GM12891 (cell line): ENCODE results near the gene KIAA0825.

ENCODE experiments used
- PAX5 ChIP-seq: IDR thresholded peaks from 2 replicates; pipeline ENCODE4 v1.6.1; 2011; ENCODE audit warnings: low read length, moderate library complexity, mild to moderate bottlenecking; ENCODE audit not compliant: insufficient read depth, severe bottlenecking
- POLR2A ChIP-seq: IDR thresholded peaks from 2 replicates; pipeline ENCODE4 v1.6.1; 2011; ENCODE audit warnings: low read depth, low read length, control low read depth
- POLR2AphosphoS5 ChIP-seq: IDR thresholded peaks from 2 replicates; pipeline ENCODE4 v1.6.1; 2011; ENCODE audit warnings: low read depth, low read length, control low read depth
- POU2F2 ChIP-seq: IDR thresholded peaks from 2 replicates; pipeline ENCODE4 v1.6.1; 2011; ENCODE audit warnings: low read depth, mild to moderate bottlenecking, control low read depth, low read length, moderate library complexity
- SPI1 ChIP-seq: IDR thresholded peaks from 2 replicates; pipeline ENCODE4 v1.6.1; 2011; ENCODE audit warnings: low read depth, low read length, control low read depth
- TAF1 ChIP-seq: IDR thresholded peaks from 2 replicates; pipeline ENCODE4 v1.6.1; 2011; ENCODE audit warnings: low read depth, low read length, control low read depth

- no peak for TF ChIP-seq POLR2A
- TF ChIP-seq POLR2AphosphoS5, result no peak
- TF ChIP-seq TAF1, result no peak
- TF ChIP-seq POU2F2, result no peak
- no peak for TF ChIP-seq PAX5
- no peak for TF ChIP-seq SPI1
Measured at GRCh38 chr5:94218374-94218773, 400.0 kb downstream of the KIAA0825 start.
